ENCODE measurements around the gene CDCA8.

The CDCA8 gene

GRCh38 chr1:37755951-37756560 lies 63.7 kb downstream of the CDCA8 start:
- H3K4me1 ChIP-seq (ENCODE audit: control insufficient read depth, insufficient read depth, low read length, poor library complexity, severe bottlenecking), result no peaks in the 10 kb centered on the region
- H3K4me3 ChIP-seq (ENCODE audit: extremely low read depth, insufficient read depth, low read length, poor library complexity, severe bottlenecking), result no peak overlapping the region
- no peaks in the 10 kb centered on the region for H3K9me3 ChIP-seq (ENCODE audit: control insufficient read depth, low read length)
- no peak overlapping the region for H3K27ac ChIP-seq (ENCODE audit: low read depth, low read length, severe bottlenecking)
- no peaks in the 10 kb centered on the region for H3K36me3 ChIP-seq (ENCODE audit: control insufficient read depth, insufficient read depth, low read length)
- 70 to 90% methylated on average over 2 to 3 of the region's 4 CpGs for WGBS, 2 experiments (ENCODE audit: insufficient coverage in 2 of 2)

Measured in mesodermal cell (in vitro differentiated cells).